NCI-H1417 (cell line): ENCODE measurements around the gene N4BP2L2.
A peak's percentile ranks its signal among the peaks of the same experiment; 100 is the strongest.

Experiments
- DNase-seq, 3 experiments: peaks; one replicate each; lab custom pipeline; 2025; lab: John Stamatoyannopoulos, UW

N4BP2L2 gene

DNA sequence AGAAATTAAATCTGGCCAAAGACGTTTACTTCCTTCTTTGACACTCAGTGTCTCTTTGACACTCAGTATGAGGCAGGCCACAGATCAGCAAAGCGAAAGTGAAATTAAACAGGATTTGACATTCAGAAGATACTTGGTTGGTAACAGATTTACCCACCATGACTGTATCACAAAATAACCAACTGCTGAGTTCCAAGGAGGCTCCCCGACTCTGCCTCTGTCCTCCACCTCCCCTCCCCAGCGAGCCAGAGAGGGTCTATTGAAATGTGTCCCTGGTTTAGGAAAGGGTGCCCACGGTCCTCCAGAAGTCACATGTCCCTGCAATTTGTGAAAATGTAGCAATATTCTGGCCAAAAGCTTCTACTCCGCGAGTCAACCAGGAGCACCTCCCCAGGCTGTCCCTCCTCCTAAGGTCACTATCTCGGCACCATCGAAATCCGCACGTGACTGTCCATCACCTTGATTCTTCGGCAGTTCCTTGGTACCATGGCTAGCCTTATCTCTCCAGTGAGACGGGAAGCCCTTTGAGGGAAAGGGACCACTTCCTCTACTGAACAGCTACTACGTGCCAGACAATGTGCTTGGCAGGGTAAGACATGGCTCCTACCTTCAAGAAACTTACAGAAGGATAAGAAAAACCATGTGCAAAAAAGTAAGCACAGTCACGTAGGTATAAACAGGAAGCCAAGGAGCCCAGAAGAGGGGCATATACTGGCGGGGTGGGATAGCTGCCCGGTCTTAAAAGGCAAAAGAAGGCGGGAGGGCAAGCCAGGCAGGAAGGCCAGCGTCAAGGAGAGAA is 112.2 kb downstream of the N4BP2L2 start:
- DNase-seq: peak in 2 of 3 experiments; percentile 3 to 33

DNA sequence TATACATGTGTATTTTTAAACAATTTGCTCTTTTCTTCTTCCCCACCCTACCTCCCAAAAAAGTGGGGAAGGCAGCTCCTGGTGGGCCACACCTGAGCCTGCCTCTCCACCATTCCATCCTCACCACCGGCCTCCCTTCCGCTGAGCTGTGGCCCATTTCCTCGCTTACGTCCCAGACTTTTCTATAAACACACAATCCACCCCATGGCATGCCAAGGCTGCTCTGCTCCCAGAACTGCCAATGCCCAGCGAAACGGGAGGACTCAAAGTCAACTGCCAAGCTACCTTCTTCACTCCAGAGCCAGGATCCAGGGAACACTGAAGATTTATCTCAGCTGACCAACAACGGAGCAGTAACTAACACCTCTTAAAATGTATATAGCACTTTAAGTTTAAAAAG is 113.4 kb downstream of the N4BP2L2 start:
- no peak for DNase-seq

DNA sequence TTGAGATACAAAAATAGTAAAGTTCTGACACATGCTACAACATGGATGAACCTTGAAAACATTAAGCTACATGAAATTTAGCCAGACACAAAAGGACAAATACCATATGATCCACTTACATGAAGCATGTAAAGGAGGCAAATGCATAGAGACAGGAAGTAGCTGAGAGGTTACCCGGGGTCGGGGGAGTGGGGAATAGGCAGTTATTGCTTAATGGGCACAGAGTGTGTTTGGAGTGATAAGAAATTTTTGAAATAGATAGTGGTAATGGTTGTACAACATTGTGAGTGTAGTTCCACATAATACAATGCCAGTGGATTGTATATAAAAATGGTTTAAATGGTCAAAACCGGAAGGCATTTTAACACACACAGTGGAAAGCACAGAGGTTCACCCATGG is 115.0 kb downstream of the N4BP2L2 start:
- DNase-seq: no peak

DNA sequence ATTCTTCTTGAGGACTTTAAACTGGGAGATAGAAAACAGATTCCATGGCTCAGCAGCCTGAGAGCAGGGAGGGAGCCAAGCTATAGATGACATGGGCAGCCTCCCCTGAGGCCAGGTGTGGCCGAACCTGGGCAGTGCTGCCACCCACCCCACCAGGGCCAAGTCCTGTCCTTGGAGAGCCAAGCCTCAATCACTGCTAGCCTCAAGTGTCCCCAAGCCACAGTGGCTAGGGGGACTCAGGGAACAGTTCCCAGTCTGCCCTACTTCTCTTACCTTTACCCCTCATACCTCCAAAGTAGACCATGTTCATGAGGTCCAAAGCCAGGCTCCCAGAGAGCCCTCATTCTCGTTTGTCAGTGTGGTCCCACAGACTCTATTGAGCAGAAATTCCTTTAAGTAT is 118.7 kb downstream of the N4BP2L2 start:
- no peak for DNase-seq

DNA sequence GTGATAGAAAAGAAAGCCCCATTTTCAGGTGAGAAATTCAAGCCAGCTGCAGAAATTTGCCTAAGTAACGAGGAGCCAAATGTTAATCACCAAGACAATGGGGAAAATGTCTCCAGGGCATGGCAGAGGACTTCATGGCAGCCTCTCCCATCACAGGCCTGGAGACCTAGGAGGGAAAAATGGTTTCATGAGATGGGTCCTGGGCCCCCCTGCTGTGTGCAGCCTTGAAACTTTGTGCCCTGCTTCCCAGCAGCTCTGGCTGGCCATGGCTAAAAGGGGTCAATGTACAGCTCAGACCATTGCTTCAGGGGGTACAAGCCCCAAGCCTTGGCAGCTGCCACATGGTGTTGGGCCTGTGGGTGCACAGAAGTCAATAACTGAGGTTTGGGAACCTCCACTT is 120.6 kb downstream of the N4BP2L2 start:
- no peak for DNase-seq

DNA sequence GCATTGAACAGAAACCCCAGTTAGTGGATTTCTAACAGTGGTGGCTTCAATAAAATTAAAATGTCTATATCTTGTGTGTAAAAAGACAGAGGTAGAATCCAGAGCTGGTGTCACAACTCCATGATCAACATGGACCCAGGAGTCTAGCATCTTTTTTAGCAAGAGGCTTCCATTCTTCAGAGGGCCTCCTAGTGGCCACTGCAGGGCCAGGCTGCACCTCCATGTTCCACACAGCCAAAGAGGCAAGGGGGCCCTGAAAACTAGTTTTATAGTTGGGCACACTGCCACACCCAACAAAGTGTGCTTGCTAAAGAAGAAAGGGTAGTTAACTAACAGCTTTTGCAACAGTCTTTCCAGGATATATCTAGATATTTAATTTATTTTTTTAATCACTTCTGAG is 123.6 kb downstream of the N4BP2L2 start:
- no peak for DNase-seq

DNA sequence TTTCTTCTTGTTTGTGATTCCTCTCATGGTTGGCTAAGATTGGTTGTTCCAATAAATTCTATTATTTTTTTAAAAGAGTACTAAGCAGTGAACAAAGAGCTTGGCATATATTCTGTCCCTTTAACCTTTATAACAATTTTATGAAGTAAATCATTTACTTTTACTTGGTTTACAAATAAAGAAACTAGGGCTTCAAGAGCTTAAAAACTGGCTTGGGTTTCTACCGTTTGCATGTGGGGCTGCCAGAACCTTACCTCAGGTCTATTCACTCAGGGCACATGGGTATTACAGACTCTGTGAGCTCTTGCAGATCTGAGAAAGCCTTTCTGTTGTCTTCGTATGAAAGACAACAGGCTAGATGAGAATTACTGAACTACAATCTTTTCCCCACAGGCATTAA is 124.0 kb downstream of the N4BP2L2 start:
- no peak for DNase-seq

DNA sequence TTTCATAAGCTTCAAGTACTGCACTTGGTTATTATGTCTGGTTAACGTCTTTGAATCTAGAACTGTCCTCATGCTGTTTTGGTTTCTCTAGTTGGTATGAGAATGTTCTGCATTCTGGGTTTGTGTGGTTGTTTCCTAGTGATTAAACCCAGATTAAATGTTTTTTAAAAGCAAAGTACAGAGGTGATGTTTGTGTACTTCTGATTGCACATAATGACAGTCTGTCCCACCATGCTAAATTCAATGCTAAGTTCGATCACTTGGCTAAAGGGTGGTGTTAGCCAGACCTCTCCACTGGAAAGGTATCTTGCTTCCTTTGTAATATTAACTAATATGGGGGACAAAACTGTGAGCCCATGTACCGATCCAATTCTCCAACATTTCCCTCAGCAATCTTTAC is 125.3 kb downstream of the N4BP2L2 start:
- DNase-seq: no peak

DNA sequence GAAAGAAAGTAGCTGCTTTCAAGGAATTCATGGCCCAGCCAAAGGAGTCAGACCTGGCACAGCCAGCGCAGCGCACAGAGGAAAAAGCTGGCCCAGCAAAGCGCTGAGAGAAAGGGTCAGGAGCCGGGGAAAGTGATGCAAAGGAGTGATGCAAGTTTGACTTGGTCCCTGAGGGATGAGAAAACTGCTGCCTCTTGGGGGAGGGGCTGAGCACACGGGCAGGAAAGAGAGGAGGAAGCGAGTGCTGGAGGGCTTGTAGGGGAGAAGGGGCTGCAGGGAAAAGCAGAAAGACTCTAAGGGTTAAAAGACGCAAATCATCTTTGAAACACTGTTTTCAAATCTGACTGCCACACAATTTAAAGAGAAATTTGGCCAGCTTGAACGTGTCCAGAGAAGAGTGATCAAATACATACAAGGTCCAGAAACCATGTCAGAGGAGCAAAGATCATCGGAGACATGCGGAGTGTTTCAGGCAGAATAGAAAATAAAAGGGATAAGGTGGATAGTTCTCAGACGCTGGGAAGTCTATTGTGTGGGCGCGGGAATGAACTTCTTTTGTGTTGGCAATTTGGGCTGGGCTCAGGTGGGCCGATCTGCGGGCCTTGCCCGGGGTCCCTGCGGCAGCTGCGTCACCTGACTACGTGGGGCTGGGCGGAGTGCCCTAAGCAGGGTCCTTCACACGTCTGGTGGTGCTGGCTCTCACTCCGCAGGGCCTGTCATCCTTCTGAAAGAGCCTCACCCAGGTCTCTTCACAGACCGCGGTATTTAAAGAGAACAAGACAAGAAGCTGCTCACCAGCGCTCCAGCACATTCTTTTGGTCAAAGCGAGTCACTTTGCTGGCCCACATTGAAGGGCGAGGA is 128.8 kb downstream of the N4BP2L2 start:
- peak in 2 of 3 experiments; percentile 34 to 67 for DNase-seq

DNA sequence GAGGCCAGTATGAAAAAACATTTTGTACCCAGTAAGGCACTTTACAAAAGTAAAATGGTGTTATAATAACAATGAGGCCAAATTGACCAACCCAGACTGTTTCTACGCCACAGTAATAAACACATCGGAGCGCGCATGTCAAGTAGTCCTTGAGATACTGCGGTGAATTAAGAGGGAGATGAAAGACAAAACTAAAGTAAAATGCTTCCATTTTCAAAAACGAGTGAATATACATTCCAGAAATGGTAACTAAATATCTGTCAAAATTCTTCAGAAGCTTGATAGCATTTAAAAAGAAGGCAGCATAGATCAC is 129.6 kb downstream of the N4BP2L2 start:
- DNase-seq: peak; percentile 4 to 93 (median 73)

DNA sequence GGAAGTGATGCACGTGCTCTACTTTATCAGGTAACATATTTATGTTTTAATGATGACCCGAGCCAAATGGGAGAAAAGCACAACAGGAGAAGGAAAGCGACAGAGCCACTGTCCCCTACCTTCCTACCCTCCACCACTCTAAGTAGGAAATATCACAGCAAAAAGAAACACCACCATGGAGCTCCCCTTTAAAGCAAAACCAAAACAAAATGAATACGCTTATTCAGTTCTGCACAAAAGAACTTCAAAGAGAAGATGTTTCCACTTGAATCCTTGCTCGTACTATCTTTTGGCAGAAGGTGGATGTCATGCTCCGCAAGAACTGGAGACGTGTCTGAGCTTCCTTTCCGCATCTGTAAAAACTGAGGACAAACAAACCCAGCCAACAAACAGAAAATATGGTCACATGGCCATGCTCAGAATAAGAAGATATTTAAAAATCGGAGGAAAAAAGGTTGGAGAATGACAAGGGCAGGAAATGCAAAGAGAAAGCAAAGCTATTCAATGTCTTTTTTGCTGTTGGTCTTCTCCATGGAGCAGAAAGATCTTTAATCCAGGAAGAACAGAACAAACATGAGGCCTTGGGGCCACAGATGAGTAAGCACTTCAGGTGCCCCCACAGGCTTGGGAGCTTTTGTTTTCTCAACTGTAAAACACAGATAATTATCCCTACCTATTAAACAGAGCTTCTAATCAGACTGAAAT is 130.1 kb downstream of the N4BP2L2 start:
- DNase-seq: peak; percentile 3 to 93 (median 73)

DNA sequence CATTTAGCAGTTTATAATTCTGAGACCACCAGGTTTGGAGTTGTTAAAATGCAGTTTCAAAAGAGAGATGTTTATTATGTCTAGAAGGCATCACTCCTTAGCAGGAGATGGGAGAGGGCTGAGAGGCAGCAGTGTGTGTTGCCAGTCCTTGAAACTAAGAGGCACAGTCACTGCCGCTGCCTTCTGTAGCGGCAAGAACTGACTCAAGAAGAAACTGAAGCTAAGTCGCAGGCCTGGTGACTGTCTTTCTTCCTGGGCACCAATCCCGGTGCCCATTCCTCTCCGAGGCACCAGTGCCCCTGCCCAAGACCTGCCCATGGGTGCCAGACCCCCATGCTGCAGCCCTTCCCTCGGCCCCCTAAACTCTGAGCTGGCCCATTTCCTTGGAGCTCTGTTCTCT is 130.7 kb downstream of the N4BP2L2 start:
- DNase-seq: no peak

DNA sequence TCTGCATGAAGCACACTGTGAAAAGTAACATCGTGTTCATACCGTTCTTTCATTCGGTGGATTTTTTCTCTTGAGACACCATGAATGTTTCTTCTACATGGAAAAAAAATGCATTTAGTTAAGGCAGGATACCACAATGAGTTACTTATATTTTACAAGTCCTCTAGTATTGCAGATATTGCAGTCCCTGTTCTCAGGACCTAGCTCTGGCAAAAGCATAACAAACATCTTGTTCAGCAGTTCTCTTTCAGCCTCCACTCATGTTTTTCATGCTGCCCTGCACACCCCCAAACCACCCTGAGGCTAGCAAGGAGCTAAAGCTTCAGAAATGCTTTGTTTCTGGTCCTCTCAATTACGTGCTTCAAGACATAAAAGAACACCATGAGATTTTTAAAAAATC is 135.5 kb downstream of the N4BP2L2 start:
- DNase-seq: no peak

DNA sequence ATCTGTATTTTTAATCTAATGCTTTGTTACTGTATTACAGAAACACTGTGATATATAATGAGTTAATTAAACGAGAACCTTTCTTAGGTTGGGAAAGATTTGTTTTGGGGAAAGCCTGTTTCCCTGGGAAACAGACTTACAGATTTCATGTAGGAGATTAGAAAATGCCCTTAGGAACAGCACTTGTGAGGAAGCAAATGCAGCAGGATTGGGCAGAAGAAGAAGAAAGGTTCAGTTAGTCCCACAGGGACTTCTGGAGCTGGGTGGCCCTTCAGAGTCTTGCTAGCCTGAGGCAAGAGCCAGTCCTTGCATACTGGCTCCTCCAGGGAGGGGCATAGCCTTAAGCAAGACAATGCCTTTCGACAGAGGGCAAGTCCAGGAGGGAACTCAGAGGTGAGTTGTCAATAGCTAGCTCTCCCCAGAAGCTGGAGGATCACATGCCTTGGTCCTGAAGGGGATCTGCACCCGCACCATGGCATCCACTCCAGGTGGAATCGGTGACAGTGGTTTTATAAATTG is 147.4 kb downstream of the N4BP2L2 start:
- no peak for DNase-seq

DNA sequence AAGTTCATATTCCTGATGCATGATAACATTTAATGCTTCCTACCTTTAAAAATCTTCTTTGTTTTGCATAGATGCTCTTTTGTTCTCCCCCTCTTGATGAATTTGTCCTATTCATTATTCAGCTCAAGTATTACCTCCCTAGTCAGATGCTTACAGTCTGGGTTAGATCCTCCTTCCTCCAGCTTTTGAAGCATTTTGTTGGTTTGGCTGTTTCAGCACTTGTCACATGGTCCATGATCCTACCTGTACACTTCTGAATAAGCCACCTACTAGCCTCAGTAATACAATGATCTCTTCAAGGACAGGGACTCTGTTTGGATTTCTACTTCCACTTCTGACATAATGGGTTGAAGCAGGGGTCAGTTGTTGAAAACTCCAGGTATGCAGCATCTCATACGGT is 148.1 kb downstream of the N4BP2L2 start:
- no peak for DNase-seq

DNA sequence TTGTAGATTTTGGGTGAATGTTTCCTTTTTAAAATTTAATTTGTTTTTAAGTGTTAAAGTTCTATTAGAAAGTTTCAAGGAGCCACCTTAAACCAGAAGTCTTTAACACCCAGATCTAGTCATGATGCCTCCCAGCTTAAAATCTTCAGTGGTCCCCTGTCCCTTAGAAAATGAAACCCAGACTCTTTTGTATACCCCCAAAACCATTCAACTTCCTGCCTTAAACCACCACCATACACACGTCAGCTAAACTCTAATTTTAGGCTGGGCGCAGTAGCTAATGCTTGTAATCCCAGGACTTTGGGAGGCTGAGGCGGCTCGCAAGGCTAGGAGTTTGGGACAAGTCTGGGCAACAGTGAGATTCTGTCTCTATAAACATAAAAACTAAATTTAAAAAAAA is 148.5 kb downstream of the N4BP2L2 start:
- DNase-seq: no peak

DNA sequence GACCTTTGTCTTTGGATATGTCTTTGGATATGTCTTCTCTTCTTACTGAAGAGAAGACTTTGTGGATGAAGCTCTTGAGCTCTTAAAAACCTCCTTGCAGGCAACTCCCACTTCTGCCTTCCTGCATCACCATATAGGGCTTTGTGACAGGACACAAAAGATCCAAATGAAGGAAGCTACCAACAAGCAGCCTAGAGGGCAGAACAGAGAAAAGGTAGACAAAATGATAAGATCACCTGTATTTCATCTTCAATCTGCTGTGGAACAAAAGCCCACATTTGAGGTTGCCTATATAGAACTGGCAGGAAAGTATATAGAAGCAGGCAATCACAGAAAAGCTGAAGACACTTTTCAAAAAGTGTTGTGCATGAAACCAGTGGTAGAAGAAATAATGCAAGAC is 153.2 kb downstream of the N4BP2L2 start:
- DNase-seq: no peak

DNA sequence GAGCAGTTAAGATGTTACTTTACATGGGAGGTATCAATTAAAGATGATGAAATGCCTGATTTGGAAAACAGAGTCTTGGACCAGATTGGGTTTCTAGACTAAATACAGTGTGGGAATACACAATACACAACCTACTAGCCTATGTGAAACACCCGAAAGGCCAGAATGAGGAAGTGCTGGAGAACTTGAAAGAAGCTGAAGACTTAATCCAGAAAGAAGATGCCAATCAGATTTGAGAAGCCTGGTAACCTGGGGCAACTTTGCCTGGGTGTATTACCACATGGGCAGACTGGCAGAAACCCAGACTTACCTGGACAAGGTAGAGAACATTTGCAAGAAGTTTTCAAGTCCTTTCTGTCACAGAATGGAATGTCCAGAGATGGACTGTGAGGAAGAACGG is 153.9 kb downstream of the N4BP2L2 start:
- no peak for DNase-seq

DNA sequence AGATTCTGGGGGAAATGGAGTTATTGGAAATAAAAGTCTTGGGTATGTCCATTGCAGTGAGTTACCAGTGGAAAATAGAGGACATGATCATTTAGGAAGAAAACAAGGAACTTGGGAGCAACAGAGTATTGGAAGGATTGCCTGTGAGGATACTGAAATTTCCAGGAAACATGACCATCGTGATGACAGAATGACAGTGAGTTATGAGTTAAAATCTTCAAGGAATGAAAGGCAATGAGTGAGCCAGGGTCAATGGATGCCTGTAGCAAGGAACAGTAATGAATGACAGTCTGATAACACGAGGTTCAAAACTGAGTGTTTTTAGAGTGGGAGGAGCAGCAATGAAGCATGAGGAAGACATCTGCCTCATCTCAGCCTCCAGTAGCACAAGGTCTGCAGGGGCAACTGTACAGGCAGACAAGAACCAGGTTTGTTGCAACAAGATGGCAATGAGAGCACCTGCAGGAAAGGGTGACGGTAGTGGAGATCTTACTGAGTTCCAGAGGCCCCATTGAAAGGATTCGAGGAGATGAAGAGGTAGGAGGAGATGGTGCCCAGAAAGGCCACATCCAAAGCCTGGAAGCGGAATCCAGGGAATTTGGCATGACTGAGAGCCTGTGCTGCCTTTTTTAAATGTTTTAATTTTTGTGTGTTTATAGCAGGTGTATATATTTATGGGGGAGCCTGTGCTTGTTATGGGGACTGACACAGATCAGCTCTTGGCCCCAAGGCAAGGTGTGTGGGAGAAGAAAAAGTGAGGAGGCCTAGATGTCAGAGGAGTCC is 154.6 kb downstream of the N4BP2L2 start:
- no peak for DNase-seq
